NCI-H1105 (cell line): ENCODE results near the gene NFATC2.
A peak's percentile ranks its signal among the peaks of the same experiment; 100 is the strongest.
"Not testable (repeated sequence)": the region's sequence is repeated elsewhere in the genome, so short reads cannot be mapped to it uniquely, and the experiment has no call there.

Experiments
- DNase-seq: peaks from one replicate; lab custom pipeline; 2025; lab: John Stamatoyannopoulos, UW

Gene NFATC2

DNA sequence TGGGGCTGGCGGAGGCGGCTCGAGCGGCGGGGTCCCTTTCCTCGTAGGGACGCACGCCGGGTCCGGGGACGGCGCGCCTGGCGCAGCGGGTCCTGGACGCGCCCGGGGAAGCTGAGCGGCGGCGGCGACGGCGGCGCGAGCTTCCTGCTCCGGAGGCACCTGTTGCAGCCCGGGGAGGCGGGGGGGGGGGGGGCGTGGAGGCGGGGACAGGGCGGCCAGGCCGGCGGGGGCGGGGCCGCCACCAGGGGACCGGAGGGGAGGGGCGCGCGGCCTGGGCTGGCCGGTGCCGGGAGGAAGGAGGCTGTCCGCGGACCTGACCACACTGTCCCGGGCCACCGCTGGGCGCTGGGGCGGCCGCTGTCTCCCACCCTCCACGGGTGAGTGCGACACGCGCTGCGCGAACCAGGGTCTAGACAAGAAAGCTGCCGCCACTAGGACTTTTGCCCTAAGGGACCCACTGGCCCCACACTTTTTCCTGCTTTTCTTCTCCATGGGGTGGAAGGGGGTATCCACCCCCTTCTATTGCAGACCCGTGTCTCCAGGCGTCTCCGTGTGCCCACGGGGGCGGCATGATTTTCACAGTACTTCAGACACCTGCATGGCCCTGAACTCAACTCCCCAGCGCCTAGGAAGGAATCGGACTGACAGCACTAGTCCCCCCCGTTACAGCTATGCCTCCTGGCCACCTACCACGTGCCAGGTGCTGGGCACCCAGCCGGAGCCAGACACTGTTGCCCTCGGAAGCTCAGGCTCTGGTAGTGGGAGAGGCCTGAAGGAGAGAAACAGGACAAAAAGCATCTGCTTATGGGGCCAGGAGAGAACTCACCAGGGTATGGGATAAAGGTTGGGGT lies at the start of gene NFATC2:
NFATC2 (minus strand) TSS at position 149 of the 851 bp plus-strand sequence. CDS start 220 bp downstream, outside the sequence.
- DNase-seq, result no peak

DNA sequence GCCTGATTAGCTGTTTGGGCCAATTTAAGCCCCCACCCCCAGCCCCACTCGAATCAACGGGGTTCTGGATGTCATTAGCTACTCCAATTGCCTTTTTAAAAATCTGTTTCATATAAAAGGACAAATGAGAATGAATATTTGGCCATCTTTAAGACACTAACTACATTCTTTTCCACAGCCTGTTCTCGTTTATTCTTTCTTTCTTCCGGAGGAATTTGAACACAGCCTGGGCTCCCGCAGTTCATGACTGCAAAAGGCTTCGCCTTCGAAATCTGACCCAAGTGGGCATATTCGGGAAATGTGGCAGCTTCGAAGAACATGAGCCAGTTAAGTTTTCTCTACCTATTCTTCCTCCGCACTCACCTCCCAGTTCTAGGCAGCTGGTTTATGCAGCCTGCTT lies 49.4 kb upstream of the NFATC2 start:
- no peak for DNase-seq

DNA sequence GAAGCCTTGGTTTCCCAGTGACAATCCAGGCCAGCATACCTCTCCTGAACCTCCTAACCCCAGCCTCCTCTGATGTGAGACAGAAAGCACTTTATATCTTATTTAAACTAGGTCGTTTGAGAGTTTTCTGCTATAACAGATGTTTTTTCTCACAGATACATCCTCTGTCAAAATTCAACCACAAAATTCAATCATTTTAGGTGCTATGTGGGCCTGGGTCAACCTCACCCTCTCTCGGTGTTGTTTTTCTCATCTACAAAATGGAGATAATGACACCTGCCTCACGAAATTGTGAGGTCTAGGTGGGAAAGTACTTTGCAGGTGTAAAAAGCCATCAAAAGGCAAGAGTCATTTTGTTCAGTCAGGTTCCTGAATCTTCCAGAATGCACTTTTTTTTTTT lies 46.2 kb upstream of the NFATC2 start:
- no peak for DNase-seq

DNA sequence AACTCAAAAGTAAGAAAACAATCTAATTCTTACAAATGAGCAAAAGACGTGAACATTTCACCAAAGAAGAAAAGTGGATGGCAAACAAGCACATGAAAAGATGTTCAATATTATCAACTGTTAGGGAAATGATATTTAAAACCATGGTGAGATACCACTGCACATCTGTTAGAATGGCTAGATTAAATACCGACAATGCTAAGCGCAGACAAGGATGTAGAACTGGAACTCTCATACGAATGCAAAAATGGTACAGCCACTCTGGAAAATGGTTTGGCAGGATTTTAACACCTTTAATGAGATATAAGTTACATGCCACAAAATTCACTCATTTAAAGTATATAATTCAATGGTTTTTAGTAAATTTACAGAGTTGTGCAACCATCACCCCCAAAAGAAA lies 44.6 kb upstream of the NFATC2 start:
- no peak for DNase-seq

DNA sequence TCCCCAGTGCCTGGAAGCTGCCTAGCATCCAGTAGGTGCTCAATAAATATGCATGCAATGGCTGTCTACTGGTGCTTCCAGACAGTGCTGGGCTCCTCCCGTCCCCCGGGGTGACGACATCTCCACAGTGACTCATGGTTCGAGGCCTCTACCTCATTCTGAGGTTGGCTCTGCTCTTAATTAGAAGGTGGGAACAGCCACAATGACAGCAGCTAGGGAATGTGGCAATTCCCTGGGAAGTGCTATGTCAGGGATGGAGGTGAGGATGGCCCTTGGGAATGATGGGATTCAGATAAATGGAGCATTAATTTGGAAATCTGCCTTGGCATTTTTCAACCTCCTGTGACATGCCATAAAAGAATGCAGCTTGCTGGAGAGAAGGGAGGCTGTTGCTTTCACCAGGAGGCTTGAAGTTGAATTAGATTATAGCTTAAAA lies 43.5 kb upstream of the NFATC2 start:
- no peak for DNase-seq

DNA sequence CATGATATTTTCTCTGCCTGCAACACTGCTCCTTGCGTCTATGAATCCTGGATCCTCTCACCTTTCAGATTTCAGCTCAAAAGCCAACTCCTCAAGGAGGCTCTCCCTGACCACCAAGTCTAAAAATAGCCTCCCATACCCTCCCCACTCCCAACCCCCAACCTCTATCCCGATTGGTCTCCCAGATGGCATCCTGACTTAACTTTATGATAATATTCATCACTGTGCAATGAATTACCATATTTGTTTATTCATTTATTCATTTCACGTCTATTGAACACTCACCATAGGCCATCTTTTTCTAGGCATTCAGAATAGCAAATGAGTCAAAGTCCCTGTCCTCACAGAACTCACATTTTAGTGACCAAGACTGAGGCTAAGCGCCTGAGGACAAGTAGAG lies 42.6 kb upstream of the NFATC2 start:
- no peak for DNase-seq

DNA sequence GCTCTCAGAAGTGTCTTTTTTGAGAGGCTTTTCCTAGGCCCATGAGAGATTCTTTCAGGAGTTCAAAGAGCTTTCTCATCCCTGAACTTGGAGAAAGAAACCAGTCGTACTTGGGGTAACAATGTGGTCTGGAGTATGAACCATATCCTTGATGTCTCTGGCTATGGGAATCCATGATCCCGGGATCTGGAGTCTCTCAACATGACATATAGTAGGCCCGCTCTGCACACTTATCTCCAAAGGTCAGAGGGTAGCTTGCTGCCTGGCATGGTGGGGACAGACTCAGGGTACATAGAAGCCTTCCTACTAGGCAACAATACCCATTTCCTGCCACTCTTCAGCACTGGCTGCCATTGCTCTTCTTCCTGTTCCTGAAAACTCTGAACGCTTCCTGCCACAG lies 42.2 kb upstream of the NFATC2 start:
- no peak for DNase-seq

DNA sequence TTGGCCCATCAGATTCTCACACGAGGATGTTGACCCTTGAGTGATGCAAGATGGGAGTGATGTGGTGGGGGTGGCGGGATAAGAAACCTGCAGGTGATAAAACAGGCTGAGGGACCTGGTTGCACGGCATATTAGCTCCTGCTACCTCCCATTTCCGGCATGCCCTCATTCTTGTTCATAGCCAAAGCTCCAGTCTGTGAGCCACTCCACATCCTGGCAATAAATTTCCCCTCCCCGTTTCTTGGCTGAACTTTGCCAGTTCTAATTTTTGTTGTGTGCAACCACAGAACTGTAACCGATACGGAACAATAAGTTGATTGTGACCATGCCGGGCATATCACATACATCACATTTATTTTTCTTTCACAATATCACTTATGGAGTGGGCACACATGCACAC lies 41.6 kb upstream of the NFATC2 start:
- DNase-seq, result no peak

DNA sequence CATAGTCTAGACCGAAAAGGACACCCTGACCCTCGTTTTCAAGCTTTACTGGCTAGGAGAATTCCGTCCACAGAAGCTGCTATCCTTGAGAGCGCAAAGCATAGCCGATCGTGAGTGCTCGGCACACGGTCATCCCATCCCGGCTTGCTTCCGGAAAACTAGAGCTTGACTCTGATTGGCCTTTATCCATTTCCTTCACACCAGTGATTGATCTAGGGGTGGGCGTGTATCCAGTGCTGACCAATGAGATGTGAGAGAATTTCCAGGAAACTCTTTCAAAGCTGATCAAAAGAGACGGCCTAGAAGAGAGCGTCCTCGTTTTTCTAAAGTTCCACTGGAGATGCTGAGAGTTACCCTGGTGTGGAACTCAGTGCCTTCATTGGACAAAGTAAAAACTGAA lies 41.0 kb upstream of the NFATC2 start:
- DNase-seq, result no peak

DNA sequence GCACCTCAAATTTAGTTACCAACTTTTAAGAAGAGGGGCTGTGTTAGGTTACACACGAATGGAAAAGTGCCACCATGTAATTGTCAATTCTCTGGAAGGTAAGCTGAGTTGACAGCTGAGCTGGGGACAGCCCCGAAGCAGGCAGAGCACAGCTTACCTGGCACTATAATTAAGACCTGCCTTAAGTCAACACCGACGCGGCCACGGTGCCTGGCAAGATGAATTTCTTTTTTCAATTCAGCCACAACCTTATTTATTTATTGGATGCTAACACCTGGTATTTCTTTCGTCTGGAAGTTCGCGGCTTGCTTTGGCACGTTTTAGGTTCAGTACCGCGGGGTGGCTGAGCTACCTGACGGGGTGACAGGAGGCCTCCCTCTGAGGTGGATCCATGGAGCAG lies 40.6 kb upstream of the NFATC2 start:
- DNase-seq, result peak; percentile 39

DNA sequence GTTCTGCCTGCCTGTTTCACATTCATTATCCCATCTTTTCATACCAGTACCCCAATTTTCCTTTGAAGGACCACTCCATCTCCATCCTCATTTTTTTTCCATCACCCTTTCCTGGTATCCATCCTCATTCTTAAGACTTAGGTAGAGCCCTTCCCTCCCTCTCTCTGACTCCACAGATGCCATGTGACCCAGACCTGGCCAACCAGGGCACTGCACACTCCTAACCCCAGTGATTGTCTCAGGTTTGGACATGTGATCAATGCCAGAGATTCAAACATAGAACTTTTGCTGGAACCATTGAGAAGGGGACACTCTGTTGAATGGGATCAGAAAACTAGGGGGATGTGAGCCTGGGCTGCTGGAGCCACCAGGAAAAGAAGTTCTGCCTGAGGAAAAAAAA lies 39.1 kb upstream of the NFATC2 start:
- DNase-seq, result no peak

DNA sequence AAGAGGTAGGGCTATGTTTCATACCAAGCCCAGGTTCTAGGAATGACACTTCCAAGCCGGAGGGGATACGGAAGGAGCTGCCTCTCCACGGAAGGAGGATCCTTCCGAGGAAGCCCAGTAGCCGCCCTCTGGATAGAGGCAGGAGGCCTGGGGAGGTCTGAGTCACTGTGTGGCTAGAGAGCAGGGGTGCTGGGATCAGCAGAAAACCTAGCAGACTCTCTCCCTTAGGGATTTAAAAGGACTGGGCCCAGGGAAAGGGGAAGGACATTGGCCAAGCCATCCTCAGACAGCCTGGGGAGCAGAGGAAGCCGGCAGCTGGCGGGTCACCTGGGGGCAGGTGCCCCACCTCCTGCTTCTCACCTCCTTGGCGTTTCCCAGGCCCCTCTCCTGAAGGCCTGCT lies 36.6 kb upstream of the NFATC2 start:
- no peak for DNase-seq

DNA sequence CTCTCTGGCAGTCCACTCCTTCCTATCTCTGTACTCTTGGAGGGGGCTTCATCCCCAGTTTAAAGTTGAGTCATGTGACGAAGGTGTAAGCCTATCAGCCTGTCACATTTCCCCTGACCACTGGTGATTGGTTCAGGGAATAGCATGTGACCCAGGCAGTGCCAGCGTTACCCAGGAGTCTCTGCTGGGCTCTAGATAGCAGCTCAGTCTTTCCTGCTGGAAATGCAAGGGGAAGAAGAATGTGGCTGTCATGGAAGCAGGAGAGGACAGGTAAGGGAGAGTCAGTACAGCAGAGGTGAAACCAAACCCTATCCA lies 35.6 kb upstream of the NFATC2 start:
- DNase-seq, result no peak

DNA sequence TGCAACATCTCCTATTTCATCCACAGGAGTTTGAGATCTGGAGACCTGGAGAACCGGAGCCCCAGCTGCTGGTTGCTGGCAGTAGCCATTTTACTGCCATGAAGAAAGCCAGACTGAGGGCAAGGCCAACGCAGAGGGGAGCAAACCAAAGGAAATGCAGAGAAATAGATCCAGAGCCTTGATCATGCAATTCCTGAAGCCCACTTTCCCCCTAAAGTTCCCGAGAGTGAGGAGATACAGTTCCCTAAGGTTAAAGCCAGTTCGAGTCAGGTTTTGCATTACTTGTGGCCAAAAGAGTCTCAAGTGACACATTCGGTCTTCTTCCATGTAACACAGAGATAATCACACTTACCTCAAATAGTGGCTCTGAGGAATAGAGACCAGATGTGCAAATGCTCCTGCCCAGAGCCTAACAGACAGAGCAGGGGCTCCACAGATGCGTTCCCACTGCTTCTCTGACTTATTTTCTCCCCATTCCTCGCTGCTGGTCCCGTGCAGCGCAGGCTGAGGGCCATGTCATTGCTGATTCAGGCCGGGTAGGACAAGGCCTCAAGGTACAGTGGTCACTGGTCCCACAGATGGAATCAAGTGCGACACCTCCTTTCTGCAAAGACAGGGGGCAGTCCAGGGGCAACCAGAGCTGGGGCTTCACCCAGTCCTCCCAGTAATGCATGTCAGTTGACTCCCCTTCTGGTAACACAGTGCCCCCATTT lies 35.1 kb upstream of the NFATC2 start:
- DNase-seq, result no peak

DNA sequence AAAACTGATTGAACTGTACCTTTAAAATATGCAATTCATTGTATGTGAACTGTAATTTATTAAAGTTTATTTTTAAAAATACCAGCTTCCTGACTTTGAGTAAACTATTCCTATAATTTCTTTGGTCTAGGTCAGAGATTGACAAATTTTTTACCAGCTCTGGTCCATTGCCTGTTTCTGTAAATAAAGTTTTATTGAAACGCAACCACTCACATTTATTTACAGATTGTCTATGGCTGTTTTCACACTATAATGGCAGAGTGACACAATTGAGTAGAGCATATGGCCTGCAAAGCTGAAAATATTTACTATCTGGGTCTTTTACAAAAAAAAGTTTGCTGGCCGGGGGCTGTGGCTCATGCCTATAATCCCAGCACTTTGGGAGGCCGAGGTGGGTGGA lies 33.0 kb upstream of the NFATC2 start:
- DNase-seq, result no peak

DNA sequence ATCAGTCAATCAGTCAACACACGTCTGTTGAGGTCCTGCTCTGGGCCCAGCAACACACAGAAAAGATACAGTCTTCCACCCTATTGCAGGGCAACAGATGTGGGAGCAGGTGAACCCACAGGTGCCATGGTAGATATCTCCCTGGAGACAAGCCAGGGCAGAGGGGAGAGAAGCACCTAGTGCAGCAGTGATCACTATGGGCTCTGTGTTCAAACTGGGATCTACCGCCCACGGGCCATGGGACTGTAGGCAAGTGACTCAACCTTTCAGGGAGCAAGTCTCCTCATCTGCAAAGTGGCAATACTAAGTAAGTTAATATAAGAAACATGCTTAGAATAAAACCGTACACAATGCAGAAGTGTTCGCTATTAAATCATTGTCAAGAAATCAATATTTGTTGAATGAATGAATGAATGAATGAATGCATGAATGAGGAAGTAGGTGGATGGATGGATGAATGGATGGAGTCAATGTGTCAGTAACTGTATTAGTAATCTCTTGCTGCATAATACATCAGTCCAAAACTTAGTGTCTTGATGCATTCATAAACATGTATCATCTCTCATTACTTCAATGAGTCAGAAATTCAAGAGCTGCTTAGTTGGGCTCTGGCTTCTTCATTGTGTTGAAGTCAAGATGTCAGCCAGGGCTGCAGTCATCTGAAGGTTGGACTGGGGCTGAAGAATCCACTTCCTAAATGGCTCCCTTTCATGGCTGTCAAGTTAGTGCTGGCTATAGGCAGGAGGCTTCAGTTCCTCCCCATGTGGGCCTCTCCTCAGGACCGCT lies 31.9 kb upstream of the NFATC2 start:
- DNase-seq, result no peak

DNA sequence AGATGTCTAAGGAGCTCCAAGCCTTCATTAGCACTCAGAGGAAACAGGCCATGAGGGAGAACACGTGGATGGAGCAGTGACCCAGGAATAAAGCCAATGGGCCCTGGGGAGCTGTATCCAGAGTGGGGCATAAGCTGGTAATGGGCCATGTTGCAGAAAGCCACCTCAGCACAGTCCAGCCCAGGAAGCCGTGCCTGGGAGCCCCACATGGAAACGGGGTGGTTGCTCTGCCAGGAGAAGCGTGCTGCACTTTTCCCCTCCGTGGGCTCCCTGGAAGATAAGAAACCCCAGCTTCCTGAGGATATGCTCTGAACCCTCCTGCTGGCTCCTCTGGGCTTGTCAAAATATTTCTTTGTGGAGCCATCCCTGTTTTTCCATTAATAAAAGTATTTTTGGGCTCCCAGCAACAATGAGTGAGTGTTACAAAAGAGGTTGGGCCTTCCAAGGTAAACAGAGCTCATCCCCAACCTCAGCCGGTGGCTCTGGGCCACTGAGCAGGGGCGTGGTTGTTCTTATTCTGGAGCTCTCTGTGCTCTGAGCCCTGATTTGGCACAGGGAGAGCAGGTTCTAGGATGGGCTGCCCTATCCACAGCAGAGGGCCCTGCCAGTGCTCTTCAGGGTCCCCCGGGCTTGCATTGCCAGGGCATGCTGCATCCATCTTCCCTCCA lies 31.2 kb upstream of the NFATC2 start:
- no peak for DNase-seq

DNA sequence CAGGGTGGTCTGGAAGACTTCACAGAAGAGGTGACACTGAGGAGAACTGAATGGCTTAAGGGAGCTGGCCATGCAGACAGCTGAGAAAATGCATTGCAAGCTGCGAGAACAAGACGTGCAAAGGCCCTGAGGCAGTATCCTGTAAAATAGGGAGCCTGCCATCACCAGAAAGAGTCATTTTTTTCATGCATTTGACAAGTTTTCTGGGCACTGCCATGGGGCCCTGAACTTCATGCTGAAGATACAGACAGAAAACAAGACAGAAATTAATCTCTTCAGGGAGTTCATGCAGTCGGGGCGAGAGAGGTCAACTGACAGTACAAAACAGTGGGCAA lies 28.9 kb upstream of the NFATC2 start:
- DNase-seq, result no peak

DNA sequence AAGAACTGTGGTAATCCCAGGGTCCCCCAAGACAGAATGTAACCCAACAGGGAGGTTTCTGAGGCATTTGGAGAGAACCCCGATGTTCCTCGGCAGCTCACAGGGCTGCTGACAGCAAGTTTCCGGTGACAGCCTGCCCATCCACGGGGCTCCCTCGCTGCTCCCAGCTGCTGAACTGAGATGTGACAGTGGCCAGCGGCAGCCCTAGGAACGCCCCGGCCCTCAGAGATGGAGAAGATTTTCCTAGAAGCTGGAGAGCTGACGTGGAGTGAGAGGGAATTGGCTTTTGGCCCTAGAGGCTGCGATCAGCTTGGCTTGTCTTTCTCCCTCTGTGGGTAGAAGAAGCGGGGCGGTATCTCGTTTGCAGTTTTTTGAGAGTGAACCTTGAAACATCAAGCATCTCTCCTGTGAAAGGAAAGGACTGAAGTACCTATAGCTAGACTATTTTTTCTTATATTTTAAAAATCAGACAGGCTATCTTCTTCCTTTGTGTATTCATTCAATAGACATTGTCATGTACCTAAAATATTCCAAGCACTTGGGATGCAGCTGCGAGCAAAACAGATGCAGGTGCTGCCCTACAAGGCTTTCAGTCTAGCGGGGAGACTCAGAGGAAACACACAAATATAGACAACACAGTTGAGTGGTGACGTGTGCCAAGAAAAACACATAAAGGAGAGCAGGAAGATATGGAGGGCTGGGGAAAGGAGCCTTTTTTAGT lies 28.4 kb upstream of the NFATC2 start:
- DNase-seq, result no peak

DNA sequence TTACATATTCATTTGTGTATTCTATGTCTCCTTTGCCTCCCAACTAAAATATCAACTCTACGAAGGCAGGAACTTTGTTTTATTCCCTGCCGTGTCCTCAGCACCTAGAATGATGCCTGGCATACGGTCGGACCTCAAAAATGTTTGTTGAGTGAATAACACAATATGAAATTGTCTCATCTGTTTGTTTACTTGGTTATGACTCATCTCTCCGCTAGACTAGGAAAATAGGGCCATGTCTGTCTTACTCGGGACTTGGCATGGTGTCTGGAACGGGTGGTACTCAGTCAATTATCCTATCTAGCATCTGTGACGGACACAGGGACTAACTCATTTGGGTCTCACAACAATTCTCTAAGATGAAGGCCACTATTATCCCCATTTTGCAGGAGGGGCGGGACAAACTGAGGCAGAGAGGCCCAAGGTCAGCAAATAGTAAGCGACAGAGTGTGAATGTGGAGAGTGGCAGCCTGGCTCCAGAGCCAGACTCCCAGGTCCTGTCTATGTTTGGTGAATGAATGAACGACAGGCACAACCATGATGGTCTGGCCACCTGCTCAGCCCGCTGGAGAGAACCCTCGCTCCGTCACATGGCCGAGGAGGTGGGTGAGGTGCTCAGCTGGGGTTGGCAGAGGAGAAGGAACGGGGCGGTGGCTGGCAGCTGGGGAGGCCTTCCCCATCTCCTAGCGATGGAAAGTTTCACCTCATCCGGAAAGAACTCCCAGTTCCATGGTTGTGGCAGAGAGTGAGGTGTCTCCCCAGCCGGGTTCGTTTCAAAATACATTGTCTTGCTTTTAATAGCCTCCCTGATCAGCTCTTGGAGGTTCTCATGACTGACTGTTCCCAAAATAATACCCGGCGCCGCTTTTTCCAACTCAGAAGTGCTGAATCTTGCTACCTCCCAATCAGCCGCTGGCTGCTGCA lies 27.6 kb upstream of the NFATC2 start:
- DNase-seq, result no peak

DNA sequence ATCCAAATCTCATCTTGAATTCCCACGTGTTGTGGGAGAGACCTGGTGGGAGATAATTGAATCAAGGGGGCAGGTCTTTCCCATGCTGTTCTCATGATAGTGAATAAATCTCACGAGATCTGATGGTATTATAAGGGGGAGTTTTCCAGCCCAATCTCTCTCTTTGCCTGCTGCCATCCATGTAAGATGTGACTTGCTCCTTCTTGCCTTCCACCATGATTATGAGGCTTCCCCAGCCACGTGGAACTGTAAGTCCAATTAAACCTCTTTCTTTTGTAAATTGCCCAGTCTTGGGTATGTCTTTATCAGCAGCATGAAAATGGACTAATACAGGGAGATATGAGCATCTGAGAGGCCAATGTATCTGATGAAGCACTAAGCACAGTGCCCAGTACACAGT lies 26.0 kb upstream of the NFATC2 start:
- DNase-seq, result not testable (repeated sequence)
